Psoas muscle (tissue), 8 donors: ENCODE measurements around the gene PSMD4. TPM values are rescaled to one million over a fixed set of nuclear protein-coding genes. Genes with fewer than 3 reads are reported as not detected.

Source experiments
- ATAC-seq, 4 donors: fragments of 200-7000 bp; cut with Tn5 transposase; one replicate each; pipeline ENCODE4 v1.9.1; 2020; ENCODE audit warnings: moderate library complexity in 3 of 4, mild to moderate bottlenecking in 2 of 4
- DNase-seq, 2 donors: peaks; one replicate each; pipeline ENCODE4 v3.0.0-alpha.2; 2020
- H3K27ac ChIP-seq: fragments of 200-600 bp; one replicate; pipeline ENCODE4 v1.8.0; 2022
- H3K27me3 ChIP-seq, 3 donors: fragments of 200-600 bp in 1 of 3; one replicate each; pipeline versions ENCODE4 v1.6.1 to v1.8.0; 2013 to 2022; ENCODE audit warnings: low read length in 2 of 3, mild to moderate bottlenecking in 2 of 3, moderate library complexity in 1 of 3; ENCODE audit not compliant: insufficient read depth in 3 of 3
- H3K36me3 ChIP-seq, 2 donors: fragments of 200-600 bp in 1 of 2; one replicate each; pipeline versions ENCODE4 v1.6.1 to v1.8.0; 2013 to 2022; ENCODE audit warnings: low read depth in 1 of 2, mild to moderate bottlenecking in 1 of 2, moderate library complexity in 1 of 2; ENCODE audit not compliant: insufficient read depth in 1 of 2
- H3K4me1 ChIP-seq: fragments of 200-600 bp; one replicate; pipeline ENCODE4 v1.8.0; 2022
- H3K4me3 ChIP-seq: fragments of 200-600 bp; one replicate; pipeline ENCODE4 v1.8.0; 2022; ENCODE audit warnings: mild to moderate bottlenecking
- H3K9me3 ChIP-seq: fragments of 200-600 bp; one replicate; pipeline ENCODE4 v1.8.0; 2022
- WGBS, 3 donors: extraction: QIAGEN DNeasy Blood & Tissue Kit; methylation state at CpG; one replicate each; pipeline versions ENCODE4 v1.1.6 to v1.1.7; 2013; 5-methylcytosine and 5-hydroxymethylcytosine counted together
- intact Hi-C, 2 donors: fragments of 100-400 bp; cut with DNase I; formaldehyde crosslinking; loops; one replicate each; pipeline versions ENCODE4 v1.11.0 to v1.14.2; 2022
- polyA plus RNA-seq, 3 donors: library from polyadenylated mRNA; stranded (reverse); fragments of 200-250 nt; gene quantifications; one replicate each; pipeline ENCODE4 v1.2.3, GENCODE V29; 2013
- total RNA-seq, 4 donors: library from RNA; stranded (reverse); fragmentation: NEBNext Ultra II Directional in 2 of 4; extraction: Animal tissue kit (Norgen Biotek cat#: 25700) in 2 of 4; gene quantifications; one replicate each; pipeline versions ENCODE4 v1.2.1 to v1.2.4, GENCODE V29; 2021 to 2023
- TF ChIP-seq, protein P1 (sequence below): fragments of 200-600 bp; IDR thresholded peaks from one replicate; pipeline ENCODE4 v1.8.0; 2022; ENCODE audit warnings: antibody characterized with exemption
- donor health status: healthy with polysubstance abuse.
- donor health status: DM: no; HTN: no; CAD: no; lungs with moderate emphysema.
- donor health status: Bipolar disorder and iron deficiency.
- donor health status: healthy.
- donor health status: DM: yes; HTN: yes; CAD: no.
- donor health status: DM: no; HTN: no; CAD: no.
- donor health status: DM: no; HTN: no; CAD: no.
- donor health status: DM: yes; HTN: yes; CAD: no.

PSMD4 gene
- total and polyA plus RNA-seq, 7 donors = 208 to 486 (median 298) TPM

DNA sequence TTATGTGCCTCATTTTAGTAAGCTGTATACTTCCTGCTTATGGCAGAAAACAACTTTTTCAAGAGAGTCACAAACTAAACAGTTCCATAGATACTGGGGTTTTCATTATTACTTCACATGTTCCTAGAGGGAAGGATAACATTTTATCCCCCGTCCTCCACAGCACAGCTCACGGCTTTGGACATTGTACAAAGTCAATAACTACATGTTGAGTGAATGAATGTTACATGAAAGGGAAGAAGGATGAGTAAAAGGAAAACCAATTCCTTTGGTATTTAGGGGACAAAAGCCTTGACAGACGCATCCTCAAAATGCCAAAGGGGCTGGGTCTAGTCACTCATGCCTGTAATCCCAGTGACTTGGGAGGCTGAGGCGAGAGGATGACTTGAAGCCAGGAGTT, 57.9 kb downstream of the PSMD4 start:
- no peaks in the 10 kb centered on the region for H3K9me3 ChIP-seq
- 90 to 96% (median 92%) methylated on average over 4 of the region's 4 CpGs for WGBS, 3 donors
- peaks cover 57% of the 10 kb centered on the region for H3K4me1 ChIP-seq
- intact Hi-C loops = loop anchor here in 1 of 2 donors (2.0 kb wide), 1 partner anchor 14 kb away; the partner anchor contains the start of gene PI4KB
- peak overlapping the region; percentile 97 for H3K27ac ChIP-seq
- peak overlapping the region; percentile 24 for H3K4me3 ChIP-seq
- H3K27me3 ChIP-seq = no peaks in the 10 kb centered on the region
- H3K36me3 ChIP-seq = peaks cover 10 to 62% of the 10 kb centered on the region in 2 donors
- TF ChIP-seq, protein P1, sequence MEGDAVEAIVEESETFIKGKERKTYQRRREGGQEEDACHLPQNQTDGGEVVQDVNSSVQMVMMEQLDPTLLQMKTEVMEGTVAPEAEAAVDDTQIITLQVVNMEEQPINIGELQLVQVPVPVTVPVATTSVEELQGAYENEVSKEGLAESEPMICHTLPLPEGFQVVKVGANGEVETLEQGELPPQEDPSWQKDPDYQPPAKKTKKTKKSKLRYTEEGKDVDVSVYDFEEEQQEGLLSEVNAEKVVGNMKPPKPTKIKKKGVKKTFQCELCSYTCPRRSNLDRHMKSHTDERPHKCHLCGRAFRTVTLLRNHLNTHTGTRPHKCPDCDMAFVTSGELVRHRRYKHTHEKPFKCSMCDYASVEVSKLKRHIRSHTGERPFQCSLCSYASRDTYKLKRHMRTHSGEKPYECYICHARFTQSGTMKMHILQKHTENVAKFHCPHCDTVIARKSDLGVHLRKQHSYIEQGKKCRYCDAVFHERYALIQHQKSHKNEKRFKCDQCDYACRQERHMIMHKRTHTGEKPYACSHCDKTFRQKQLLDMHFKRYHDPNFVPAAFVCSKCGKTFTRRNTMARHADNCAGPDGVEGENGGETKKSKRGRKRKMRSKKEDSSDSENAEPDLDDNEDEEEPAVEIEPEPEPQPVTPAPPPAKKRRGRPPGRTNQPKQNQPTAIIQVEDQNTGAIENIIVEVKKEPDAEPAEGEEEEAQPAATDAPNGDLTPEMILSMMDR = no peak
- DNase-seq (no peak), ATAC-seq (no peak)

DNA sequence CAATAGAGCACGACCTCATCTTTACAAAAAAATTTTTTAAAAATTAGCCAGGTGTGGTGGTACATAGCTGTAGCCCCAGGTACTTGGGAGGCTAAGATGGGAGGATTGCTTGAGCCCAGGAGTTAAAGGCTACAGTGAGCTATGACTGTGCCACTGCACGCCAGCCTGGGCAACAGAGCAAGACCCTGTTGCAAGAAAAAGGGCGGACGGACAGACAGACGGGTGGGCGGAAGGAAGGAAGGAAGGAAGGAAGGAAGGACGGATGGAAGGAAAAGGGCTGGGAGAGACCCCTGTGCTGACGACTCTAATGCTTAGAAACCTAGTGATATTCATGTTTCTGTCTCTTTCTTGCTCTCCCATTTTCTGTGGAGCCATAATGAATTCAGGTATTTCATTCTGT, 58.3 kb downstream of the PSMD4 start:
- DNase-seq = no peak
- 77 to 83% (median 80%) methylated on average over 8 of the region's 8 CpGs for WGBS, 3 donors
- ATAC-seq = no peak
- Histone ChIP-seq H3K27ac (peak overlapping the region; percentile 97), H3K9me3 (no peaks in the 10 kb centered on the region), H3K4me3 (peak overlapping the region; percentile 13), H3K27me3 (no peaks in the 10 kb centered on the region), H3K4me1 (peaks cover 57% of the 10 kb centered on the region), H3K36me3 (peaks cover 10 to 62% of the 10 kb centered on the region in 2 donors)
- TF ChIP-seq, protein P1 = no peak
- intact Hi-C loops = loop anchor here in 1 of 2 donors (2.0 kb wide), 1 partner anchor 14 kb away; the partner anchor contains the start of gene PI4KB

DNA sequence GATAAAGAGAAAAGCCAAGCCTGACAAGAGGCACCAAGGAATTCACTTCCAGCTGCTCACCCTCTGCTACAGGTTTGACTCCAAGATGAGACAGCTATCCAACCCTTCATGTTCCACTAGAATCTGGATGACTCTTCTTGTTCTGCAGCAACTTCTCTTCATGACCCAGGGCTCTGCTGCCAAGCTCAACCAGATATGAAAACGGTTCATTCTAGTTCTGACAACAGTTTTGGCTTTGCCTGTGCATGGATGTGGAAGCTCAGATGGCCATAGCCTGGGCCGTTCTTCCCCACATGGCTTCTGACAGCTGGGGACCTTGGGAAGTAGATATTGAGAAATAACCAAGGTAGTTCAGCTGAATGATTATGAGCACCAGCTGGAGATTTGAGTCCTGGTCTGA, 59.0 kb downstream of the PSMD4 start:
- no peak for DNase-seq
- no peak for ATAC-seq
- Histone ChIP-seq H3K27ac (peak overlapping the region; percentile 97), H3K4me3 (peak overlapping the region; percentile 13), H3K27me3 (no peaks in the 10 kb centered on the region), H3K36me3 (peaks cover 8 to 62% of the 10 kb centered on the region in 2 donors), H3K9me3 (no peaks in the 10 kb centered on the region), H3K4me1 (peaks cover 57% of the 10 kb centered on the region)
- TF ChIP-seq, protein P1 = no peak
- intact Hi-C loops = loop anchor here in 1 of 2 donors (2.0 kb wide), 1 partner anchor 13 kb away; the partner anchor contains the start of gene PI4KB
- WGBS, 3 donors = 21 to 46% (median 31%) methylated on average over 2 of the region's 2 CpGs

DNA sequence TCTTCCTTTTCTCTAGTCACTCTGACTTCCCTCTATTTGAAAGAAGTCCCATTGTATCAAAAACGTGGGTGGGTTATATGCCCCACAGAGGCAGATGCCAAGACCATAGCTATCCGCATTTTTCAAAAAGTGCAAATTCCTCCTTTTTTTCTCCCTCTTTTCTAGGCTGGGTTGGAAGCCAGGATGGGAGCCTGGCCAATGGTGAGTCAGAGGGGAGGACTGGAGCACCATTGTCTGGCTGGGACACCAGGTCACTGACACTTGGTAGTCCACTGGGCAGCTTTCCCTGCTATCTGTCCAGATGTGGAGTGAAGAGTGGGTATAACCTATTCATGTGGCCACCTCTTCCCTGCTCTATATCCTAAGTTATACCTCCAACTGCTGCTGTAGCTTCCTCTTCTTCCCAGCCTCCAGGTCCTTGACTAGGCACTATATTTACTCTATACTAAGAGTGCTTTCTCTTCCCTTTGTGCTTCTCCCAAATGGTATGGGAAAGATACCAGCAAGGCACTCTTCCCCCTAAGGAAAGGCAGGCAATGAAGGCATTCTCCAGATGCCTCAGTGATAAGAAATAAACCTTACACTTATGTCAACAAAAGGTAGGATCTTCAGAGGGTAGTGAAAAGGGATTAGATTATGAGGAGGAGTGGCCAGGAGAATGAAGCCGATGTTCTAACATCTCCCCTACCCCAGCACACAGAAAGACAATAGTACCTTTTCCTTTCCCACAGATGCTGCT, 59.8 kb downstream of the PSMD4 start:
- WGBS, 3 donors = 33 to 44% (median 41%) methylated on average over 3 of the region's 3 CpGs
- DNase-seq (peak; percentile 85 to 89), ATAC-seq (peak; percentile 43 to 65 (median 59))
- H3K4me3 ChIP-seq = no peak overlapping the region
- H3K27me3 ChIP-seq = no peaks in the 10 kb centered on the region
- peaks cover 56% of the 10 kb centered on the region for H3K4me1 ChIP-seq
- H3K36me3 ChIP-seq = peaks cover 3 to 62% of the 10 kb centered on the region in 2 donors
- H3K9me3 ChIP-seq = no peaks in the 10 kb centered on the region
- TF ChIP-seq, protein P1 = no peak
- peak overlapping the region; percentile 97 for H3K27ac ChIP-seq
- intact Hi-C loops = no loop called here
